Nephron (organoid): Measurements from ENCODE around the gene JSRP1.
A peak's percentile ranks its signal among the peaks of the same experiment; 100 is the strongest.

Source experiments
- H3K27ac Mint-ChIP-seq, 3 experiments: 2 replicates each; pipeline ENCODE4 v1.8.0; 2020; ENCODE audit warnings: mixed read lengths in 3 of 3, mild to moderate bottlenecking in 2 of 3, moderate library complexity in 1 of 3
- H3K27me3 Mint-ChIP-seq: 2 replicates; pipeline ENCODE4 v1.8.0; 2021; ENCODE audit warnings: low read depth, mild to moderate bottlenecking, moderate library complexity, mixed read lengths
- H3K36me3 Mint-ChIP-seq: 2 replicates; pipeline ENCODE4 v1.8.0; 2020; ENCODE audit warnings: low read depth, mixed read lengths
- H3K4me1 Mint-ChIP-seq: 2 replicates; pipeline ENCODE4 v1.8.0; 2020; ENCODE audit warnings: mixed read lengths
- H3K4me3 Mint-ChIP-seq, 3 experiments: 2 replicates each; pipeline ENCODE4 v1.8.0; 2020; ENCODE audit warnings: mild to moderate bottlenecking in 3 of 3, mixed read lengths in 3 of 3, moderate library complexity in 2 of 3
- H3K9me3 Mint-ChIP-seq: 2 replicates; pipeline ENCODE4 v1.8.0; 2020; ENCODE audit warnings: mixed read lengths
- CTCF ChIP-seq, 3 experiments: fragments of 200-600 bp; sonication (generic); IDR thresholded peaks; one replicate each; pipeline ENCODE4 v1.5.0; 2021; ENCODE audit warnings: antibody characterized with exemption in 3 of 3; ENCODE audit not compliant: unreplicated experiment in 3 of 3

The JSRP1 gene

GRCh38 chr19:2288818-2289713 lies 32.8 kb upstream of the JSRP1 start:
- Mint-ChIP-seq H3K4me3 (peak overlapping the region; percentile 14 to 69 (median 26)), H3K27me3 (peaks cover 88% of the 10 kb centered on the region), H3K36me3 (no peaks in the 10 kb centered on the region), H3K27ac (no peak overlapping the region), H3K9me3 (no peaks in the 10 kb centered on the region), H3K4me1 (peaks cover 9% of the 10 kb centered on the region)
- no peak for TF ChIP-seq CTCF (IDR thresholded peaks at IDR 0.05; ENCODE audit: unreplicated experiment in 3 of 3)

- peak overlapping the region in 2 of 3 experiments; percentile 26 to 69 for H3K4me3 Mint-ChIP-seq
- peaks cover 85% of the 10 kb centered on the region for H3K27me3 Mint-ChIP-seq
- TF ChIP-seq CTCF (IDR thresholded peaks at IDR 0.05; ENCODE audit: unreplicated experiment in 3 of 3) = no peak
- no peak overlapping the region for H3K27ac Mint-ChIP-seq
- no peaks in the 10 kb centered on the region for H3K36me3 Mint-ChIP-seq
- peaks cover 5% of the 10 kb centered on the region for H3K4me1 Mint-ChIP-seq
- no peaks in the 10 kb centered on the region for H3K9me3 Mint-ChIP-seq
Measured at GRCh38 chr19:2288338-2288817, 32.2 kb upstream of the JSRP1 start.

DNA sequence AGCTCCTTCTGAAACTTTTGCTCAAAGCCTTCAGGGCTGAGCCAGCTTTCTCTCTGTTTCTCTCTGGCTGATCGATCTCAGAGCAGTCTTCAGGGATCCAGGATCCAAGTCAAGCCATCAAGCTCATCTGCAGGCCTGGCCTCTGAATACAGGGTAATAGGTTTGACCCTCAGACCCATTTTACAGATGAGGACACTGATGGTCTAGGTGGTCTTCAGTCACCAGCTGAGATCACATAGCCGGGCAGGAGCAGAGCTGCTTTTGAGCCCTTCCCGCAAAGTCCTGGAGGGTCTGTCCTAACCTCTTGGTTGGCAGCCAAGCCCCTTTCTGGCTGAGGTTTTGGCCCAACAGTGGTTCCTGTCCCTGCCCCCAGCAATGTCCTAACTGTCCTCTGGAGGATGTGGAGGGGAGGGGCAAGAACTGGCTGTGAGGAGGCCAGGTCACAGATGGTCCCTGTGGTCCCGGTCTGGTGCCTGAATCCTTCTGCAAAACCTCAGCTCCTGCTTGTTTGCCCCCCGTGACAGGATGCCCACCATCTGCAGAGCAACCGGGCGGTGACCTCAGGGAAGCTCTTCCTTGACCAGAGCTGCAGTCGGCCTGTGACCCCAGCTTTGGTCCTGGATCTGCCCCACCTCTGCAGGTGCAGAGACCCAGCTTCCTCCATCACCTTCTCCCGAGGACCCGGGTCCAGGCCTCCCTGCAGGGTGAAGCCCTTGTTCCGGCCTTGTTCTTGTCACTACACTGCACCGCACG lies 31.5 kb upstream of the JSRP1 start:
- Mint-ChIP-seq H3K36me3 (no peaks in the 10 kb centered on the region), H3K9me3 (no peaks in the 10 kb centered on the region), H3K4me3 (no peak overlapping the region), H3K27ac (no peak overlapping the region), H3K27me3 (peaks cover 85% of the 10 kb centered on the region), H3K4me1 (peaks cover 5% of the 10 kb centered on the region)
- TF ChIP-seq CTCF (IDR thresholded peaks at IDR 0.05; ENCODE audit: unreplicated experiment in 3 of 3) = no peak

- no peaks in the 10 kb centered on the region for H3K36me3 Mint-ChIP-seq
- H3K9me3 Mint-ChIP-seq = no peaks in the 10 kb centered on the region
- H3K27ac Mint-ChIP-seq = no peak overlapping the region
- H3K27me3 Mint-ChIP-seq = peaks cover 84% of the 10 kb centered on the region
- no peak overlapping the region for H3K4me3 Mint-ChIP-seq
- H3K4me1 Mint-ChIP-seq = peaks cover 5% of the 10 kb centered on the region
- TF ChIP-seq CTCF (IDR thresholded peaks at IDR 0.05; ENCODE audit: unreplicated experiment in 3 of 3) = no peak
Measured at GRCh38 chr19:2286402-2287140, 30.4 kb upstream of the JSRP1 start.

DNA sequence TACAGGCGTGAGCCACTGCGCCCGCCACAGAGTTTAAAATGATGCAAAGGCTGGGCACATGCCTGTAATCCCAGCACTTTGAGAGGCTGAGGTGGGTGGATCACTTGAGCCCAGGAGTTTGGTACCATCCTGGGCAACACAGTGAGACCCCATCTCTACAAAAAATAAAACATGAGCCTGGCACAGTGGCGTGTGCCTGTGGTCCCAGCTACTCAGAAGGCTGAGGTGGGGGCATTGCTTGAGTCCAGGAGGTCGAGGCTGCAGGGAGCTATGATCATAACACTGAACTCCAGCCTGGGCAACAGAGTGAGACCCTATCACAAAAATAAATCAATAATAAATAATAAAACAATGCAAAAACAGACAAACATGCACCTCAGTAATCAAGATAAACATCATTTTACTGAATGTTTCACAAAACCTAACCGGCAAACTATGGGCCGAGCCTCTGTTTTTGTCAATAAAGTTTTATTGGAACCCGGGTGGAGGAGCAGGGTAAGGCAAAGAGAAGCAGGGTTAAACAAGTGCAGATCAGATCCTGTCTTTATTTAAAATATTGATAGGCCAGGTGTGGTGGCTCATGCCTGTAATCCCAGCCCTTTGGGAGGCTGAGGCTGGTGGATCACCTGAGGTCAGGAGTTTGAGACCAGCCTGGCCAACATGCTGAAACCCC lies 27.8 kb upstream of the JSRP1 start:
- Mint-ChIP-seq H3K27ac (no peak overlapping the region), H3K4me1 (peaks cover 4% of the 10 kb centered on the region), H3K36me3 (no peaks in the 10 kb centered on the region), H3K27me3 (peaks cover 65% of the 10 kb centered on the region), H3K4me3 (no peak overlapping the region), H3K9me3 (no peaks in the 10 kb centered on the region)
- TF ChIP-seq CTCF (IDR thresholded peaks at IDR 0.05; ENCODE audit: unreplicated experiment in 3 of 3) = no peak
